Upper lobe of left lung (tissue), 6 donors: ENCODE results near the gene BLVRB. TPM values are rescaled to one million over a fixed set of nuclear protein-coding genes. Genes with fewer than 3 reads are reported as not detected.

Experiments used
- ATAC-seq, 2 donors: fragments of 200-7000 bp; cut with Tn5 transposase; one replicate each; pipeline ENCODE4 v1.9.1; 2022; ENCODE audit warnings: mild to moderate bottlenecking in 2 of 2, moderate library complexity in 2 of 2; ENCODE audit not compliant: low FRiP score in 2 of 2
- DNase-seq, 2 donors: peaks; one replicate each; pipeline ENCODE4 v3.0.0-alpha.2; 2019 to 2020
- H3K27ac ChIP-seq, 4 donors: fragments of 200-600 bp; sonication (generic); one replicate each; pipeline ENCODE4 v1.5.1; 2016 to 2019
- H3K27me3 ChIP-seq, 4 donors: fragments of 200-600 bp; sonication (generic); one replicate each; pipeline ENCODE4 v1.5.1; 2017 to 2019
- H3K36me3 ChIP-seq, 4 donors: fragments of 200-600 bp; sonication (generic); one replicate each; pipeline ENCODE4 v1.5.1; 2016 to 2019
- H3K4me1 ChIP-seq, 4 donors: fragments of 200-600 bp; sonication (generic); one replicate each; pipeline ENCODE4 v1.5.1; 2018 to 2019
- H3K4me3 ChIP-seq, 4 donors: fragments of 200-600 bp; sonication (generic); one replicate each; pipeline ENCODE4 v1.5.1; 2017 to 2019; ENCODE audit warnings: mild to moderate bottlenecking in 2 of 4, moderate library complexity in 1 of 4
- H3K9me3 ChIP-seq, 4 donors: fragments of 200-600 bp; sonication (generic); one replicate each; pipeline ENCODE4 v1.5.1; 2018 to 2019
- CTCF ChIP-seq, 6 experiments: fragments of 450-650 bp in 4 of 6; fragments of 200-600 bp in 2 of 6; sonication (generic) in 2 of 6; IDR thresholded peaks; one replicate each; pipeline ENCODE4 v1.5.1; 2016 to 2019; ENCODE audit warnings: antibody characterized with exemption in 6 of 6
- EP300 ChIP-seq, 4 donors: sonication (generic); formaldehyde crosslinking; IDR thresholded peaks; one replicate each; pipeline ENCODE4 v1.5.1; 2017; ENCODE audit warnings: antibody characterized with exemption in 4 of 4, control low read depth in 2 of 4
- POLR2A ChIP-seq, 4 donors: fragments of 450-650 bp; IDR thresholded peaks; one replicate each; pipeline ENCODE4 v1.5.1; 2016 to 2017; ENCODE audit warnings: antibody characterized with exemption in 4 of 4, mild to moderate bottlenecking in 2 of 4
- POLR2AphosphoS5 ChIP-seq, 2 donors: sonication (generic); formaldehyde crosslinking; IDR thresholded peaks; one replicate each; pipeline ENCODE4 v1.5.1; 2017; ENCODE audit warnings: antibody characterized with exemption in 2 of 2
- WGBS, 2 donors: methylation state at CpG; one replicate each; pipeline ENCODE4 v1.1.5; 2017 to 2018; 5-methylcytosine and 5-hydroxymethylcytosine counted together
- total RNA-seq, 6 donors: library from RNA; depleted of rRNA in 4 of 6; stranded (reverse); fragments of >200 nt in 4 of 6; gene quantifications; one replicate each; pipeline versions ENCODE4 v1.1.0 to v1.2.1, GENCODE V29; 2016 to 2021
- donor health status: DM: no; HTN: no; CAD: no; lungs with moderate emphysema.
- donor health status: DM: no; HTN: yes; CAD: no; lungs with severe emphysema.

The BLVRB gene
- total RNA-seq, 6 donors from 2014 or later = 77.5 to 379 (median 223) TPM

- no peaks in the 10 kb centered on the region for H3K36me3 ChIP-seq
- peaks cover 4 to 10% (median 8%) of the 10 kb centered on the region in 4 donors for H3K4me1 ChIP-seq
- TF ChIP-seq POLR2A (IDR thresholded peaks at IDR 0.05) = no peak
- no peak for TF ChIP-seq CTCF (IDR thresholded peaks at IDR 0.05)
- TF ChIP-seq EP300 (IDR thresholded peaks at IDR 0.05) = no peak
- TF ChIP-seq POLR2AphosphoS5 (IDR thresholded peaks at IDR 0.05) = no peak
- no peak overlapping the region for H3K27ac ChIP-seq
- ATAC-seq = peak in 1 of 2 donors; percentile 17
- WGBS, 2 donors = 44% methylated on average over 1 of the region's 1 CpG; no CpG with 5 or more reads in 1 of the 2 donors
- no peaks in the 10 kb centered on the region for H3K9me3 ChIP-seq
- no peak overlapping the region for H3K4me3 ChIP-seq
- no peak for DNase-seq
- peaks cover 0 to 22% (median 8%) of the 10 kb centered on the region in 4 donors for H3K27me3 ChIP-seq
Observed at GRCh38 chr19:40512110-40512472, 46.5 kb upstream of the BLVRB start.

GRCh38 chr19:40511487-40511886 lies 45.9 kb upstream of the BLVRB start:
- peaks cover 4 to 10% (median 8%) of the 10 kb centered on the region in 4 donors for H3K4me1 ChIP-seq
- peaks cover 0 to 22% (median 8%) of the 10 kb centered on the region in 4 donors for H3K27me3 ChIP-seq
- 81 to 89% methylated on average over 6 of the region's 6 CpGs for WGBS, 2 donors
- H3K36me3 ChIP-seq = no peaks in the 10 kb centered on the region
- DNase-seq = no peak
- no peaks in the 10 kb centered on the region for H3K9me3 ChIP-seq
- no peak for ATAC-seq
- TF ChIP-seq POLR2AphosphoS5 (IDR thresholded peaks at IDR 0.05) = no peak
- TF ChIP-seq EP300 (IDR thresholded peaks at IDR 0.05) = no peak
- no peak for TF ChIP-seq CTCF (IDR thresholded peaks at IDR 0.05)
- TF ChIP-seq POLR2A (IDR thresholded peaks at IDR 0.05) = no peak
- H3K27ac ChIP-seq = no peak overlapping the region
- no peak overlapping the region for H3K4me3 ChIP-seq

- Histone ChIP-seq H3K4me1 (peaks cover 4 to 10% (median 8%) of the 10 kb centered on the region in 4 donors), H3K36me3 (no peaks in the 10 kb centered on the region), H3K27ac (no peak overlapping the region), H3K9me3 (no peaks in the 10 kb centered on the region), H3K4me3 (no peak overlapping the region), H3K27me3 (peaks cover 0 to 22% (median 8%) of the 10 kb centered on the region in 4 donors)
- DNase-seq (no peak), ATAC-seq (no peak)
- TF ChIP-seq EP300 (IDR thresholded peaks at IDR 0.05) (no peak), POLR2AphosphoS5 (IDR thresholded peaks at IDR 0.05) (no peak)
- WGBS, 2 donors = 91 to 97% methylated on average over 7 of the region's 7 CpGs
Observed at GRCh38 chr19:40510526-40511115, 45.1 kb upstream of the BLVRB start.

- H3K27me3 ChIP-seq = peaks cover 0 to 21% (median 8%) of the 10 kb centered on the region in 4 donors
- no peak overlapping the region for H3K4me3 ChIP-seq
- peaks cover 4 to 10% (median 8%) of the 10 kb centered on the region in 4 donors for H3K4me1 ChIP-seq
- no peak for ATAC-seq
- TF ChIP-seq POLR2A (IDR thresholded peaks at IDR 0.05) (no peak), EP300 (IDR thresholded peaks at IDR 0.05) (no peak), POLR2AphosphoS5 (IDR thresholded peaks at IDR 0.05) (no peak), CTCF (IDR thresholded peaks at IDR 0.05) (no peak)
- 82 to 86% methylated on average over 8 of the region's 8 CpGs for WGBS, 2 donors
- DNase-seq = no peak
- no peaks in the 10 kb centered on the region for H3K9me3 ChIP-seq
- H3K36me3 ChIP-seq = no peaks in the 10 kb centered on the region
- H3K27ac ChIP-seq = no peak overlapping the region
Observed at GRCh38 chr19:40508739-40509260, 43.3 kb upstream of the BLVRB start.

- no peaks in the 10 kb centered on the region for H3K9me3 ChIP-seq
- DNase-seq = no peak
- H3K36me3 ChIP-seq = no peaks in the 10 kb centered on the region
- WGBS, 2 donors = 30 to 71% methylated on average over 2 of the region's 2 CpGs
- H3K4me1 ChIP-seq = peaks cover 4 to 7% (median 6%) of the 10 kb centered on the region in 4 donors
- no peak overlapping the region for H3K4me3 ChIP-seq
- no peak for ATAC-seq
- TF ChIP-seq CTCF (IDR thresholded peaks at IDR 0.05) = no peak
- TF ChIP-seq EP300 (IDR thresholded peaks at IDR 0.05) = no peak
- TF ChIP-seq POLR2AphosphoS5 (IDR thresholded peaks at IDR 0.05) = no peak
- no peak for TF ChIP-seq POLR2A (IDR thresholded peaks at IDR 0.05)
- peaks cover 0 to 12% (median 4%) of the 10 kb centered on the region in 4 donors for H3K27me3 ChIP-seq
- H3K27ac ChIP-seq = no peak overlapping the region
Observed at GRCh38 chr19:40507892-40508291, 42.3 kb upstream of the BLVRB start.
